HepG2 (cell line): Measurements from ENCODE around the gene TRMT1. TPM values are rescaled to one million over a fixed set of nuclear protein-coding genes. Genes with fewer than 3 reads are reported as not detected.
"Not testable (repeated sequence)": the region's sequence is repeated elsewhere in the genome, so short reads cannot be mapped to it uniquely, and the experiment has no call there.

Experiments
- ATAC-seq: fragments of 200-7000 bp; cut with Tn5 transposase; 3 replicates; pipeline ENCODE4 v1.9.1; 2020; ENCODE audit warnings: mild to moderate bottlenecking, moderate library complexity
- BruUV-seq: library from RNA; stranded (reverse); fragments of 400-500 nt; replicated peaks from 2 replicates; lab custom pipeline; 2021; lab: Mats Ljungman, UMichigan
- CTCF ChIA-PET: fragments of 300-600 bp; formaldehyde crosslinking; extraction: SDS; loops from one replicate; lab custom pipeline; 2021; ENCODE audit warnings: low total read pairs, inconsistent platforms, low intra/inter-chr PET ratio; lab: Yijun Ruan, JAX
- POLR2A ChIA-PET: fragments of 350-600 bp; sonication (Branson Sonifier 250); formaldehyde crosslinking; loops from one replicate; lab custom pipeline; 2020; ENCODE audit warnings: antibody characterized with exemption, inconsistent platforms; lab: Yijun Ruan, JAX
- DNase-seq: peaks from one replicate; pipeline ENCODE4 v3.0.0-alpha.2; 2015; ENCODE audit warnings: low spot score
- FAIRE-seq: peaks from 3 replicates; lab custom pipeline; 2011; peaks lifted over from hg19 to GRCh38; lab: Jason Lieb, UNC
- H2AFZ ChIP-seq: one replicate; pipeline ENCODE4 v1.6.1; 2011; ENCODE audit warnings: low read length, inconsistent platforms
- H3K27ac ChIP-seq: fragments of 300-600 bp; 3 replicates; pipeline ENCODE4 v1.8.0; 2011; ENCODE audit warnings: mixed run types, mild to moderate bottlenecking, mixed read lengths, low read length, inconsistent platforms; ENCODE audit not compliant: insufficient read depth; ENCODE audit errors: extremely low read length
- H3K27me3 ChIP-seq, 2 experiments: fragments of 200-600 bp in 1 of 2; 2 replicates in 1 of 2; 3 replicates in 1 of 2; pipeline versions ENCODE4 v1.6.0 to v1.8.0; 2011; ENCODE audit warnings: low read length in 2 of 2, mild to moderate bottlenecking in 2 of 2, moderate library complexity in 2 of 2, inconsistent platforms in 1 of 2; ENCODE audit not compliant: insufficient read depth in 2 of 2, control insufficient read depth in 1 of 2
- H3K36me3 ChIP-seq, 2 experiments: fragments of 200-600 bp in 1 of 2; replicated peaks in 1 of 2; 2 replicates in 1 of 2; 3 replicates in 1 of 2; pipeline versions ENCODE4 v1.5.1 to v1.8.0; 2011; ENCODE audit warnings: low read length in 2 of 2, inconsistent platforms in 1 of 2; ENCODE audit not compliant: insufficient read depth in 2 of 2, control insufficient read depth in 1 of 2
- H3K4me1 ChIP-seq: 2 replicates; pipeline ENCODE4 v1.5.1; 2012; ENCODE audit warnings: low read length, inconsistent platforms; ENCODE audit not compliant: insufficient read depth
- H3K4me2 ChIP-seq: 2 replicates; pipeline ENCODE4 v1.6.0; 2011; ENCODE audit warnings: low read depth, low read length, inconsistent platforms
- H3K4me3 ChIP-seq, 3 experiments: fragments of 200-600 bp in 1 of 3; sonication (generic), shearing (Covaris generic) in 1 of 3; replicated peaks in 1 of 3; 2 replicates each; pipeline ENCODE4 v1.5.1; 2011 to 2016; ENCODE audit warnings: low read length in 3 of 3, inconsistent platforms in 2 of 3, low read depth in 2 of 3, mild to moderate bottlenecking in 2 of 3, control low read depth in 1 of 3, mixed read lengths in 1 of 3; ENCODE audit not compliant: insufficient read depth in 1 of 3
- H3K79me2 ChIP-seq: one replicate; pipeline ENCODE4 v1.6.1; 2011; ENCODE audit warnings: low read length, inconsistent platforms; ENCODE audit not compliant: insufficient read depth
- H3K9ac ChIP-seq: 2 replicates; pipeline ENCODE4 v1.6.0; 2011; ENCODE audit warnings: mild to moderate bottlenecking, low read depth, low read length, inconsistent platforms; ENCODE audit not compliant: insufficient read depth
- H3K9me3 ChIP-seq: 2 replicates; pipeline ENCODE4 v1.5.1; 2012; ENCODE audit warnings: mild to moderate bottlenecking, low read length
- H4K20me1 ChIP-seq: 2 replicates; pipeline ENCODE4 v1.6.0; 2011; ENCODE audit warnings: inconsistent platforms, mild to moderate bottlenecking, low read length, moderate library complexity; ENCODE audit not compliant: insufficient read depth
- ARID2 ChIP-seq: sonication (generic); formaldehyde crosslinking; IDR thresholded peaks from 2 replicates; pipeline ENCODE4 v1.8.1; 2022; ENCODE audit warnings: mild to moderate bottlenecking, missing genetic modification reagents, borderline replicate concordance
- CEBPG ChIP-seq: IDR thresholded peaks from 2 replicates; pipeline ENCODE4 v1.6.1; 2016
- NR2F1 ChIP-seq, 2 experiments: fragments of 450-650 bp in 1 of 2; formaldehyde crosslinking in 1 of 2; IDR thresholded peaks; 2 replicates each; pipeline versions ENCODE4 v1.5.0 to v1.6.1; 2016 to 2020; ENCODE audit warnings: mild to moderate bottlenecking in 1 of 2, missing compliant biosample characterization in 1 of 2, missing genetic modification reagents in 1 of 2, moderate library complexity in 1 of 2
- NR2F6 ChIP-seq, 2 experiments: IDR thresholded peaks; 2 replicates each; pipeline ENCODE4 v1.6.1; 2016; ENCODE audit warnings: antibody characterized with exemption in 1 of 2, mild to moderate bottlenecking in 1 of 2
- TARDBP ChIP-seq: sonication (generic); formaldehyde crosslinking; IDR thresholded peaks from 2 replicates; pipeline ENCODE4 v1.8.0; 2022; ENCODE audit warnings: mild to moderate bottlenecking, missing genetic modification reagents
- TMF1 ChIP-seq: sonication (generic); formaldehyde crosslinking; IDR thresholded peaks from 2 replicates; pipeline ENCODE4 v1.8.1; 2022; ENCODE audit warnings: low read depth, missing genetic modification reagents
- TOPORS ChIP-seq: sonication (generic); formaldehyde crosslinking; IDR thresholded peaks from 2 replicates; pipeline ENCODE4 v1.8.0; 2023; ENCODE audit warnings: mild to moderate bottlenecking, missing genetic modification reagents
- ZNF362 ChIP-seq: sonication (generic); formaldehyde crosslinking; IDR thresholded peaks from 2 replicates; pipeline ENCODE4 v1.4.0; 2020; ENCODE audit warnings: missing genetic modification reagents, mild to moderate bottlenecking, borderline replicate concordance
- WGBS: methylation state at CpG from one replicate; pipeline ENCODE4 v1.1.6; 2017; ENCODE audit warnings: low lambda C conversion rate; 5-methylcytosine and 5-hydroxymethylcytosine counted together
- in situ Hi-C: cut with HindIII; loops from 2 replicates; pipeline ENCODE4 v1.10.0; 2017; ENCODE audit warnings: low pct_unique_long_range_greater_than_20kb; ENCODE audit not compliant: extremely low pct_ligation_motif_present
- intact Hi-C: fragments of 100-400 bp; cut with micrococcal nuclease; formaldehyde crosslinking; loops from one replicate; pipeline ENCODE4 v1.10.0; 2022; ENCODE audit not compliant: unreplicated experiment
- polyA plus RNA-seq, 8 experiments: library from polyadenylated mRNA; depleted of rRNA in 3 of 8; stranded (reverse) in 7 of 8; unstranded in 1 of 8; fragments of >200 nt; fragmentation: Illumina TruSeq in 4 of 8; extraction: Trizol in 4 of 8; gene quantifications; 2 replicates each; pipeline versions ENCODE4 v1.2.1 to v1.2.3, GENCODE V29; 2011 to 2016; ENCODE audit warnings: low read depth in 4 of 8, missing spikeins in 1 of 8, mixed read lengths in 1 of 8; ENCODE audit not compliant: insufficient read depth in 1 of 8
- total RNA-seq, 5 experiments: library from RNA; depleted of rRNA; stranded (reverse); fragments of >200 nt; fragmentation: Illumina TruSeq; extraction: Trizol; gene quantifications; 2 replicates each; pipeline ENCODE4 v1.2.3, GENCODE V29; 2016; ENCODE audit warnings: low read depth in 1 of 5

The TRMT1 gene
- total and polyA plus RNA-seq, 2 of the 13 experiments (the other 11 are each of a cell fraction or from before 2014, with no cell fraction given), result 35.5 to 44.1 TPM

GRCh38 chr19:13149173-13149627, 32.7 kb upstream of the TRMT1 start:
- DNase-seq; H2AFZ ChIP-seq; H3K27me3 ChIP-seq; ATAC-seq; FAIRE-seq; H4K20me1 ChIP-seq; in situ Hi-C loops; BruUV-seq; H3K9me3 ChIP-seq; H3K36me3 ChIP-seq; intact Hi-C loops; TF ChIP-seq NR2F6 (IDR thresholded peaks at IDR 0.05): not testable (repeated sequence)
- Histone ChIP-seq H3K4me2 (peak overlapping the region; percentile 98), H3K27ac (peak overlapping the region; percentile 94), H3K79me2 (peaks cover 39% of the 10 kb centered on the region), H3K9ac (peak overlapping the region; percentile 98), H3K4me1 (peaks cover 17% of the 10 kb centered on the region), H3K4me3 (peak overlapping the region; percentile 92 to 97 (median 96))
- POLR2A ChIA-PET, result interaction anchor here (0.7 to 3.1 kb wide), 12 partner anchors 8 to 212 kb away, joined by 3 to 39 read pairs (median 6); partner anchors contain the start of gene NACC1
- TF ChIP-seq ZNF362 (CRISPR knock-in tag) (0 out of 2 replicates have a peak, but pooled peaks have one; percentile 57), NR2F1 (CRISPR knock-in tag; IDR thresholded peaks at IDR 0.05) (peak in 1 of 2 experiments; percentile 34; a peak in 1 of 4 replicates), TMF1 (0 out of 2 replicates have a peak, but pooled peaks have one; percentile 23), NR2F6 (CRISPR knock-in tag; IDR thresholded peaks at IDR 0.05) (peak; percentile 34; the same call in 1 of the 2 replicates), ARID2 (CRISPR knock-in tag) (0 out of 2 replicates have a peak, but pooled peaks have one; percentile 33), TOPORS (CRISPR knock-in tag) (peak; percentile 2; the same call in 1 of the 2 replicates), TARDBP (CRISPR knock-in tag) (peak; percentile 20; the same call in 1 of the 2 replicates), CEBPG (CRISPR knock-in tag) (peak; percentile 55)
- 8% methylated on average over 14 of the region's 17 CpGs for WGBS
- CTCF ChIA-PET, result interaction anchor here (1.6 kb wide), 1 partner anchor 85 kb away, joined by 7 read pairs; no protein-coding TSS in a partner anchor
